T-cell (primary cell): ENCODE results near the gene DGKH. TPM values are rescaled to one million over a fixed set of nuclear protein-coding genes. Genes with fewer than 3 reads are reported as not detected.
A peak's percentile ranks its signal among the peaks of the same experiment; 100 is the strongest.

Source experiments
- ATAC-seq, 4 experiments: fragments of 200-7000 bp in 3 of 4; fragments of 150-1000 bp in 1 of 4; cut with Tn5 transposase; replicated peaks in 1 of 4; 1 replicate in 3 of 4; 2 replicates in 1 of 4; pipeline ENCODE4 v1.10.0; 2021; ENCODE audit warnings: moderate library complexity in 3 of 4, mild to moderate bottlenecking in 2 of 4, moderate number of reproducible peaks in 1 of 4
- CTCF ChIA-PET, 2 donors: fragments of 300-600 bp; sonication (Branson Sonifier 250); formaldehyde crosslinking; loops; one replicate each; lab custom pipeline; 2022; ENCODE audit warnings: antibody characterized with exemption in 2 of 2; lab: Charles Lee
- POLR2A ChIA-PET, 2 donors: fragments of 300-600 bp; sonication (Branson Sonifier 250); formaldehyde crosslinking; loops; one replicate each; lab custom pipeline; 2022; ENCODE audit warnings: antibody characterized with exemption in 2 of 2; lab: Charles Lee
- DNase-seq, 35 experiments: peaks; one replicate each; pipeline versions ENCODE4 v3.0.0 to v3.0.0-alpha.2; 2013 to 2023
- H3K27ac ChIP-seq: one replicate; pipeline ENCODE4 v1.5.1; 2013; ENCODE audit warnings: low read length
- H3K27me3 ChIP-seq, 2 experiments: replicated peaks in 1 of 2; 1 replicate in 1 of 2; 2 replicates in 1 of 2; pipeline versions ENCODE4 v1.6.1 to v1.7.0; 2013; ENCODE audit warnings: low read length in 1 of 2, mixed read lengths in 1 of 2; ENCODE audit not compliant: control insufficient read depth in 2 of 2, insufficient read depth in 2 of 2; ENCODE audit errors: extremely low read depth in 1 of 2
- H3K36me3 ChIP-seq, 2 donors: 1 replicate in 1 of 2; 2 replicates in 1 of 2; pipeline versions ENCODE4 v1.6.1 to v1.7.0; 2013; ENCODE audit warnings: low read length in 1 of 2; ENCODE audit not compliant: control insufficient read depth in 2 of 2, insufficient read depth in 1 of 2; ENCODE audit errors: extremely low read depth in 1 of 2
- H3K4me1 ChIP-seq, 2 experiments: 1 replicate in 1 of 2; 2 replicates in 1 of 2; pipeline versions ENCODE4 v1.6.1 to v1.7.0; 2013; ENCODE audit warnings: low read length in 2 of 2, mixed read lengths in 1 of 2; ENCODE audit not compliant: insufficient read depth in 2 of 2, control insufficient read depth in 1 of 2; ENCODE audit errors: extremely low read depth in 1 of 2
- H3K4me3 ChIP-seq, 2 donors: 1 replicate in 1 of 2; 2 replicates in 1 of 2; pipeline versions ENCODE4 v1.5.1 to v1.7.0; 2013; ENCODE audit warnings: mild to moderate bottlenecking in 2 of 2, low read length in 1 of 2, moderate library complexity in 1 of 2; ENCODE audit not compliant: control insufficient read depth in 1 of 2; ENCODE audit errors: extremely low read depth in 1 of 2
- H3K9me3 ChIP-seq: 2 replicates; pipeline ENCODE4 v1.7.0; 2013
- H3K27ac Mint-ChIP-seq, 2 donors: one replicate each; pipeline ENCODE4 v1.8.0; 2020 to 2021; ENCODE audit warnings: mild to moderate bottlenecking in 2 of 2, mixed read lengths in 2 of 2
- H3K27me3 Mint-ChIP-seq, 2 donors: one replicate each; pipeline ENCODE4 v1.8.0; 2021 to 2022; ENCODE audit warnings: mixed read lengths in 2 of 2
- H3K36me3 Mint-ChIP-seq: one replicate; pipeline ENCODE4 v1.8.0; 2021; ENCODE audit warnings: mixed read lengths
- H3K4me1 Mint-ChIP-seq, 3 donors: one replicate each; pipeline ENCODE4 v1.8.0; 2020 to 2022; ENCODE audit warnings: mixed read lengths in 3 of 3, mild to moderate bottlenecking in 1 of 3
- H3K4me3 Mint-ChIP-seq, 3 donors: one replicate each; pipeline ENCODE4 v1.8.0; 2020 to 2022; ENCODE audit warnings: mild to moderate bottlenecking in 3 of 3, mixed read lengths in 3 of 3, moderate library complexity in 3 of 3
- H3K9me3 Mint-ChIP-seq, 3 donors: one replicate each; pipeline ENCODE4 v1.8.0; 2020 to 2022; ENCODE audit warnings: mixed read lengths in 3 of 3
- WGBS: methylation state at CpG from one replicate; pipeline ENCODE4 v1.1.5; 2013; ENCODE audit warnings: missing lambda C conversion rate; ENCODE audit not compliant: insufficient coverage; 5-methylcytosine and 5-hydroxymethylcytosine counted together
- total RNA-seq, 35 experiments: library from RNA in 6 of 35; stranded (reverse) in 6 of 35; fragments of 120-200 nt in 1 of 35; gene quantifications; one replicate each; pipeline versions ENCODE4 v1.2.1 to v1.2.4 and lab custom pipeline; 2013 to 2026

DGKH gene
- total RNA-seq, 5 donors from 2014 or later (not counting 1 experiment from before 2014, with no cell fraction given): 8.6 to 14.6 (median 8.8) TPM

GRCh38 chr13:42258747-42259146, 210.3 kb downstream of the DGKH start:
- no peak overlapping the region for H3K4me3 ChIP-seq
- POLR2A ChIA-PET: interaction anchor here in 1 of 2 donors (0.5 kb wide), 1 partner anchor 281 kb away, joined by 7 read pairs; no protein-coding TSS in a partner anchor

GRCh38 chr13:42259515-42259914, 211.1 kb downstream of the DGKH start:
- POLR2A ChIA-PET: interaction anchor here in 1 of 2 donors (0.5 kb wide), 1 partner anchor 282 kb away, joined by 7 read pairs; no protein-coding TSS in a partner anchor
- H3K4me3 Mint-ChIP-seq: no peak overlapping the region
- Histone ChIP-seq H3K36me3 (no peaks in the 10 kb centered on the region), H3K4me1 (no peaks in the 10 kb centered on the region), H3K9me3 (no peaks in the 10 kb centered on the region), H3K27me3 (no peaks in the 10 kb centered on the region), H3K27ac (no peak overlapping the region), H3K4me3 (no peak overlapping the region)
- no peak overlapping the region for H3K27ac Mint-ChIP-seq
- ATAC-seq (peak in 1 of 4 experiments; percentile 38), DNase-seq (no peak)
- H3K4me1 Mint-ChIP-seq: peaks cover 6 to 11% (median 8%) of the 10 kb centered on the region in 3 donors
- H3K36me3 Mint-ChIP-seq: no peaks in the 10 kb centered on the region
- H3K9me3 Mint-ChIP-seq: no peaks in the 10 kb centered on the region
- CTCF ChIA-PET: no interaction called here
- WGBS: 51% methylated on average over 3 of the region's 4 CpGs
- peaks cover 4 to 5% of the 10 kb centered on the region in 2 donors for H3K27me3 Mint-ChIP-seq

More at GRCh38 chr13:42258747-42259146, 210.3 kb downstream of the DGKH start:
- Histone ChIP-seq H3K9me3 (no peaks in the 10 kb centered on the region), H3K4me1 (no peaks in the 10 kb centered on the region), H3K27me3 (no peaks in the 10 kb centered on the region), H3K36me3 (no peaks in the 10 kb centered on the region), H3K27ac (no peak overlapping the region)
- WGBS: no CpG with 5 or more reads among the region's 5 CpGs
- Mint-ChIP-seq H3K4me3 (no peak overlapping the region), H3K4me1 (peaks cover 6 to 11% (median 8%) of the 10 kb centered on the region in 3 donors), H3K9me3 (no peaks in the 10 kb centered on the region), H3K27me3 (peaks cover 2 to 5% of the 10 kb centered on the region in 2 donors), H3K27ac (no peak overlapping the region), H3K36me3 (no peaks in the 10 kb centered on the region)
- ATAC-seq (no peak), DNase-seq (no peak)
- CTCF ChIA-PET: no interaction called here

GRCh38 chr13:42260903-42261654, 212.6 kb downstream of the DGKH start:
- no peak for ATAC-seq
- H3K27me3 ChIP-seq: no peaks in the 10 kb centered on the region
- peaks cover 6 to 11% (median 8%) of the 10 kb centered on the region in 3 donors for H3K4me1 Mint-ChIP-seq
- no peak overlapping the region for H3K27ac ChIP-seq
- ChIA-PET POLR2A (interaction anchor here (0.6 kb wide), 2 partner anchors 8 to 789 kb away, joined by 3 to 4 read pairs; no protein-coding TSS in a partner anchor), CTCF (no interaction called here)
- H3K27ac Mint-ChIP-seq: no peak overlapping the region
- H3K4me3 ChIP-seq: no peak overlapping the region
- DNase-seq: no peak
- WGBS: 100% methylated on average over 2 of the region's 8 CpGs
- H3K4me3 Mint-ChIP-seq: no peak overlapping the region
- H3K4me1 ChIP-seq: no peaks in the 10 kb centered on the region
- no peaks in the 10 kb centered on the region for H3K36me3 Mint-ChIP-seq
- peaks cover 4 to 5% of the 10 kb centered on the region in 2 donors for H3K27me3 Mint-ChIP-seq
- H3K9me3 Mint-ChIP-seq: no peaks in the 10 kb centered on the region
- no peaks in the 10 kb centered on the region for H3K9me3 ChIP-seq
- no peaks in the 10 kb centered on the region for H3K36me3 ChIP-seq

- Histone ChIP-seq H3K9me3 (no peaks in the 10 kb centered on the region), H3K27me3 (no peaks in the 10 kb centered on the region), H3K27ac (no peak overlapping the region), H3K36me3 (no peaks in the 10 kb centered on the region), H3K4me3 (no peak overlapping the region), H3K4me1 (peaks cover 5 to 6% of the 10 kb centered on the region in 2 experiments)
- ATAC-seq: no peak
- POLR2A ChIA-PET: no interaction called here
- no peak overlapping the region for H3K4me3 Mint-ChIP-seq
- no peaks in the 10 kb centered on the region for H3K36me3 Mint-ChIP-seq
- H3K9me3 Mint-ChIP-seq: no peaks in the 10 kb centered on the region
- no peak for DNase-seq
- H3K27me3 Mint-ChIP-seq: peaks cover 0 to 4% of the 10 kb centered on the region in 2 donors
- H3K4me1 Mint-ChIP-seq: peaks cover 12 to 15% (median 12%) of the 10 kb centered on the region in 3 donors
- H3K27ac Mint-ChIP-seq: no peak overlapping the region
- CTCF ChIA-PET: no interaction called here
- WGBS: 100% methylated on average over 1 of the region's 3 CpGs
These were observed 218.0 kb downstream of the DGKH start for GRCh38 chr13:42266473-42266872.

GRCh38 chr13:42270160-42270856, 221.9 kb downstream of the DGKH start:
- no peaks in the 10 kb centered on the region for H3K27me3 Mint-ChIP-seq
- Histone ChIP-seq H3K9me3 (no peaks in the 10 kb centered on the region), H3K27ac (peak overlapping the region; percentile 90), H3K36me3 (no peaks in the 10 kb centered on the region), H3K27me3 (no peaks in the 10 kb centered on the region), H3K4me1 (peaks cover 14 to 24% of the 10 kb centered on the region in 2 experiments), H3K4me3 (no peak overlapping the region)
- peak overlapping the region; percentile 16 to 34 for H3K27ac Mint-ChIP-seq
- CTCF ChIA-PET: no interaction called here
- DNase-seq (no peak), ATAC-seq (no peak)
- peak overlapping the region; percentile 96 to 98 (median 96) for H3K4me3 Mint-ChIP-seq
- 98% methylated on average over 4 of the region's 6 CpGs for WGBS
- H3K36me3 Mint-ChIP-seq: no peaks in the 10 kb centered on the region
- peaks cover 37 to 46% (median 39%) of the 10 kb centered on the region in 3 donors for H3K4me1 Mint-ChIP-seq
- POLR2A ChIA-PET: no interaction called here
- H3K9me3 Mint-ChIP-seq: no peaks in the 10 kb centered on the region

GRCh38 chr13:42270857-42271215, 222.4 kb downstream of the DGKH start:
- Mint-ChIP-seq H3K27me3 (no peaks in the 10 kb centered on the region), H3K27ac (peak overlapping the region; percentile 94 to 96), H3K4me3 (peak overlapping the region; percentile 96 to 98 (median 96)), H3K9me3 (no peaks in the 10 kb centered on the region), H3K36me3 (no peaks in the 10 kb centered on the region), H3K4me1 (peaks cover 43 to 52% (median 44%) of the 10 kb centered on the region in 3 donors)
- POLR2A ChIA-PET: interaction anchor here in 1 of 2 donors (0.6 kb wide), 1 partner anchor 21 kb away, joined by 3 read pairs; no protein-coding TSS in a partner anchor
- Histone ChIP-seq H3K9me3 (no peaks in the 10 kb centered on the region), H3K27ac (peak overlapping the region; percentile 90), H3K4me3 (peak overlapping the region in 1 of 2 donors; percentile 87), H3K4me1 (peaks cover 14 to 28% of the 10 kb centered on the region in 2 experiments), H3K27me3 (no peaks in the 10 kb centered on the region), H3K36me3 (no peaks in the 10 kb centered on the region)
- ATAC-seq: no peak
- CTCF ChIA-PET: no interaction called here
- no peak for DNase-seq
- WGBS: 85% methylated on average over 4 of the region's 6 CpGs
